ENCODE data around the gene SOX21. TPM values are rescaled to one million over a fixed set of nuclear protein-coding genes. Genes with fewer than 3 reads are reported as not detected.

The SOX21 gene
- polyA plus RNA-seq, 1 donor from 2014 or later: 0.35 TPM

DNA sequence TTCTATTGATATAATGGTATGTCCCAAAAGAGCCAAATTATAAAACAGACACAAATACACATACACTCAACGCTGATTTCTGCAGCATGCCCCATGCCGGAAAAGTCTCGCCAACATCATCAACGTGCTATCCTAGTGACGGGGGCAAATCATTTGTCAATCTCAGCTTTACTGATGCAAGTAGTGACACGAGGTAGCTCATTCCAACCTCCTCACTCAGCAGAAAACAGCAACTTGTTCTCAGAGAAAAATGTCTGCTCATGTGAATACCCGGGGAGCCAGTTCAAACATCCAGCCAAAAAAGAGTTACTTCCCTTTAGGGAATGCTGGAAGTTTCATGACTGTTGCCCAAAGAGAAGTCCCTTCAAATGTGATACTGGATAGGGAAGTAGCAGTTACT, 46.3 kb downstream of the SOX21 start:
- H3K27me3 ChIP-seq (ENCODE audit: insufficient read depth, low read depth, low read length): no peaks in the 10 kb centered on the region
- H4K20me1 ChIP-seq (ENCODE audit: insufficient read depth): no peaks in the 10 kb centered on the region
- no peak overlapping the region for H3K4me2 ChIP-seq (ENCODE audit: low read length)
- no peaks in the 10 kb centered on the region for H3K79me2 ChIP-seq (replicated peaks; ENCODE audit: insufficient read depth, low read length)
- H3K4me3 ChIP-seq (ENCODE audit: low read length): no peak overlapping the region
- no peaks in the 10 kb centered on the region for H3F3A ChIP-seq (ENCODE audit: insufficient read depth, low read length, poor library complexity, severe bottlenecking)
- no peak overlapping the region for H2AFZ ChIP-seq (ENCODE audit: low read depth, low read length)
- H3K9me3 ChIP-seq (ENCODE audit: low read length): no peaks in the 10 kb centered on the region
- H3K9me2 ChIP-seq (ENCODE audit: insufficient read depth, low read length): no peaks in the 10 kb centered on the region
- TF ChIP-seq, protein P1, sequence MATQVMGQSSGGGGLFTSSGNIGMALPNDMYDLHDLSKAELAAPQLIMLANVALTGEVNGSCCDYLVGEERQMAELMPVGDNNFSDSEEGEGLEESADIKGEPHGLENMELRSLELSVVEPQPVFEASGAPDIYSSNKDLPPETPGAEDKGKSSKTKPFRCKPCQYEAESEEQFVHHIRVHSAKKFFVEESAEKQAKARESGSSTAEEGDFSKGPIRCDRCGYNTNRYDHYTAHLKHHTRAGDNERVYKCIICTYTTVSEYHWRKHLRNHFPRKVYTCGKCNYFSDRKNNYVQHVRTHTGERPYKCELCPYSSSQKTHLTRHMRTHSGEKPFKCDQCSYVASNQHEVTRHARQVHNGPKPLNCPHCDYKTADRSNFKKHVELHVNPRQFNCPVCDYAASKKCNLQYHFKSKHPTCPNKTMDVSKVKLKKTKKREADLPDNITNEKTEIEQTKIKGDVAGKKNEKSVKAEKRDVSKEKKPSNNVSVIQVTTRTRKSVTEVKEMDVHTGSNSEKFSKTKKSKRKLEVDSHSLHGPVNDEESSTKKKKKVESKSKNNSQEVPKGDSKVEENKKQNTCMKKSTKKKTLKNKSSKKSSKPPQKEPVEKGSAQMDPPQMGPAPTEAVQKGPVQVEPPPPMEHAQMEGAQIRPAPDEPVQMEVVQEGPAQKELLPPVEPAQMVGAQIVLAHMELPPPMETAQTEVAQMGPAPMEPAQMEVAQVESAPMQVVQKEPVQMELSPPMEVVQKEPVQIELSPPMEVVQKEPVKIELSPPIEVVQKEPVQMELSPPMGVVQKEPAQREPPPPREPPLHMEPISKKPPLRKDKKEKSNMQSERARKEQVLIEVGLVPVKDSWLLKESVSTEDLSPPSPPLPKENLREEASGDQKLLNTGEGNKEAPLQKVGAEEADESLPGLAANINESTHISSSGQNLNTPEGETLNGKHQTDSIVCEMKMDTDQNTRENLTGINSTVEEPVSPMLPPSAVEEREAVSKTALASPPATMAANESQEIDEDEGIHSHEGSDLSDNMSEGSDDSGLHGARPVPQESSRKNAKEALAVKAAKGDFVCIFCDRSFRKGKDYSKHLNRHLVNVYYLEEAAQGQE (IDR thresholded peaks at IDR 0.05; ENCODE audit: borderline replicate concordance): no peak
- TF ChIP-seq TAF1 (IDR thresholded peaks at IDR 0.05; ENCODE audit: low read depth) (no peak), EZH2 (IDR thresholded peaks at IDR 0.05; ENCODE audit: borderline replicate concordance, insufficient read depth, low read length, poor library complexity, severe bottlenecking) (no peak), SMC3 (conservative IDR thresholded peaks at IDR 0.05; ENCODE audit: poor library complexity) (no peak), EP300 (conservative IDR thresholded peaks at IDR 0.05; ENCODE audit: poor library complexity, severe bottlenecking) (no peak)
- no peak overlapping the region for H3K27ac ChIP-seq (ENCODE audit: low read length)
- H3K36me3 ChIP-seq (ENCODE audit: insufficient read depth, low read length): no peaks in the 10 kb centered on the region
- H3K9ac ChIP-seq (ENCODE audit: low read length): no peak overlapping the region

GRCh38 chr13:94664889-94665288, 47.5 kb downstream of the SOX21 start:
- no peak overlapping the region for H2AFZ ChIP-seq (ENCODE audit: low read depth, low read length)

DNA sequence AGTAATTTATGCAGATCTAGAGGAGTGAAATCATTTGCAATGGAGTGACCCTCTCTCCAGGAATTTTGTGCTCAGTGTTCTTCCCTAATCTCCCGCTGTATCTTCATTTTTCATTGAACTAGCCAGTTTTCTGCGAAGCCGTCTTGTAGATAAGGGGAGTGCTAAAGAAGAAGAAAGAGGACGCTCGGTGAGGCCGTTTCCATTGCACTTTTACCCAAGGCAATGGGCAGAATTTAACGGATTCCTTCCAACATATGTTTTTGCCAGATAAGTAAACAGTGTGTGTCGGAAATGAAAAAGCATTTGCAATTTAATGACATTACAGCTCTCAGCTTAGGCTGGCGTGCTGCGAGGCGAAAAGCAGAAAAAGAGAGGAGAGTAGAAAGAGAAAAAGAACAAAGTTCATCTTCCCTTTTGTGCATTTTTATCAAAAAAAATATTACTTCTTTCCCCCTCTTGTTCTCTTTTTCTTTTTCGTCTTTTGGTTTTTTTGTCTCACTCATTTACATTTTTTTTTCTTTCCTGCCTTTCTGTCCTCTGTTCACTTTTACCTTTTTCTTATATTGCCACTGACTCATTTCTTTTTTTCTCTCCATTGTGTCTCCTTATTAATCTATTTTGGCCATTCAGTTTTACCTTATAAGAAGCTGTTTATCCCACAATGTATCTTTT, 49.9 kb downstream of the SOX21 start:
- no peak overlapping the region for H2AFZ ChIP-seq (ENCODE audit: low read depth, low read length)
- no peaks in the 10 kb centered on the region for H3K79me2 ChIP-seq (replicated peaks; ENCODE audit: insufficient read depth, low read length)
- H3K9me2 ChIP-seq (ENCODE audit: insufficient read depth, low read length): no peaks in the 10 kb centered on the region
- no peak overlapping the region for H3K9ac ChIP-seq (ENCODE audit: low read length)
- no peaks in the 10 kb centered on the region for H3F3A ChIP-seq (ENCODE audit: insufficient read depth, low read length, poor library complexity, severe bottlenecking)
- H4K20me1 ChIP-seq (ENCODE audit: insufficient read depth): no peaks in the 10 kb centered on the region
- no peaks in the 10 kb centered on the region for H3K9me3 ChIP-seq (ENCODE audit: low read length)
- H3K27me3 ChIP-seq (ENCODE audit: insufficient read depth, low read depth, low read length): no peaks in the 10 kb centered on the region
- H3K27ac ChIP-seq (ENCODE audit: low read length): no peak overlapping the region
- H3K4me2 ChIP-seq (ENCODE audit: low read length): no peak overlapping the region
- TF ChIP-seq TAF1 (IDR thresholded peaks at IDR 0.05; ENCODE audit: low read depth) (no peak), RAD21 (conservative IDR thresholded peaks at IDR 0.05) (no peak), EP300 (conservative IDR thresholded peaks at IDR 0.05; ENCODE audit: poor library complexity, severe bottlenecking) (no peak), POLR2AphosphoS5 (IDR thresholded peaks at IDR 0.05) (no peak), MXI1 (conservative IDR thresholded peaks at IDR 0.05; ENCODE audit: poor library complexity, severe bottlenecking) (no peak), SMC3 (conservative IDR thresholded peaks at IDR 0.05; ENCODE audit: poor library complexity) (no peak), EZH2 (IDR thresholded peaks at IDR 0.05; ENCODE audit: borderline replicate concordance, insufficient read depth, low read length, poor library complexity, severe bottlenecking) (no peak)
- TF ChIP-seq, protein P1 (IDR thresholded peaks at IDR 0.05; ENCODE audit: borderline replicate concordance): no peak
- TF ChIP-seq, protein P2, sequence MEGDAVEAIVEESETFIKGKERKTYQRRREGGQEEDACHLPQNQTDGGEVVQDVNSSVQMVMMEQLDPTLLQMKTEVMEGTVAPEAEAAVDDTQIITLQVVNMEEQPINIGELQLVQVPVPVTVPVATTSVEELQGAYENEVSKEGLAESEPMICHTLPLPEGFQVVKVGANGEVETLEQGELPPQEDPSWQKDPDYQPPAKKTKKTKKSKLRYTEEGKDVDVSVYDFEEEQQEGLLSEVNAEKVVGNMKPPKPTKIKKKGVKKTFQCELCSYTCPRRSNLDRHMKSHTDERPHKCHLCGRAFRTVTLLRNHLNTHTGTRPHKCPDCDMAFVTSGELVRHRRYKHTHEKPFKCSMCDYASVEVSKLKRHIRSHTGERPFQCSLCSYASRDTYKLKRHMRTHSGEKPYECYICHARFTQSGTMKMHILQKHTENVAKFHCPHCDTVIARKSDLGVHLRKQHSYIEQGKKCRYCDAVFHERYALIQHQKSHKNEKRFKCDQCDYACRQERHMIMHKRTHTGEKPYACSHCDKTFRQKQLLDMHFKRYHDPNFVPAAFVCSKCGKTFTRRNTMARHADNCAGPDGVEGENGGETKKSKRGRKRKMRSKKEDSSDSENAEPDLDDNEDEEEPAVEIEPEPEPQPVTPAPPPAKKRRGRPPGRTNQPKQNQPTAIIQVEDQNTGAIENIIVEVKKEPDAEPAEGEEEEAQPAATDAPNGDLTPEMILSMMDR (IDR thresholded peaks at IDR 0.05; ENCODE audit: poor library complexity, severe bottlenecking): no peak
- H3K4me3 ChIP-seq (ENCODE audit: low read length): no peak overlapping the region
- no peaks in the 10 kb centered on the region for H3K36me3 ChIP-seq (ENCODE audit: insufficient read depth, low read length)

More at GRCh38 chr13:94664889-94665288, 47.5 kb downstream of the SOX21 start:
- Histone ChIP-seq H3K9ac (ENCODE audit: low read length) (no peak overlapping the region), H3K4me2 (ENCODE audit: low read length) (no peak overlapping the region), H3F3A (ENCODE audit: insufficient read depth, low read length, poor library complexity, severe bottlenecking) (no peaks in the 10 kb centered on the region), H4K20me1 (ENCODE audit: insufficient read depth) (no peaks in the 10 kb centered on the region), H3K79me2 (replicated peaks; ENCODE audit: insufficient read depth, low read length) (no peaks in the 10 kb centered on the region), H3K27me3 (ENCODE audit: insufficient read depth, low read depth, low read length) (no peaks in the 10 kb centered on the region), H3K4me3 (ENCODE audit: low read length) (no peak overlapping the region), H3K36me3 (ENCODE audit: insufficient read depth, low read length) (no peaks in the 10 kb centered on the region), H3K9me2 (ENCODE audit: insufficient read depth, low read length) (no peaks in the 10 kb centered on the region), H3K27ac (ENCODE audit: low read length) (no peak overlapping the region), H3K9me3 (ENCODE audit: low read length) (no peaks in the 10 kb centered on the region)
- TF ChIP-seq RAD21 (conservative IDR thresholded peaks at IDR 0.05): no peak
